DND-41 (cell line): ENCODE measurements around the gene LHFPL2.

ENCODE experiments used
- ATAC-seq: fragments of 200-7000 bp; cut with Tn5 transposase; 3 replicates; pipeline ENCODE4 v1.9.1; 2021; ENCODE audit warnings: low read depth; ENCODE audit not compliant: insufficient read depth
- DNase-seq: peaks from one replicate; pipeline ENCODE4 v3.0.0-alpha.2; 2020
- H2AFZ ChIP-seq: 2 replicates; pipeline ENCODE4 v1.6.0; 2012; ENCODE audit warnings: low read depth, low read length
- H3K27ac ChIP-seq: 2 replicates; pipeline ENCODE4 v1.5.1; 2012; ENCODE audit warnings: low read length, inconsistent platforms
- H3K27me3 ChIP-seq: fragments of 200-600 bp; sonication (generic); 2 replicates; pipeline ENCODE4 v1.6.0; 2012; ENCODE audit warnings: low read length, mild to moderate bottlenecking, inconsistent platforms; ENCODE audit not compliant: insufficient read depth, poor library complexity
- H3K36me3 ChIP-seq: 2 replicates; pipeline ENCODE4 v1.5.1; 2012; ENCODE audit warnings: low read length, inconsistent platforms; ENCODE audit not compliant: insufficient read depth
- H3K4me1 ChIP-seq: 2 replicates; pipeline ENCODE4 v1.5.1; 2012; ENCODE audit warnings: mild to moderate bottlenecking, low read length; ENCODE audit not compliant: insufficient read depth
- H3K4me2 ChIP-seq: 2 replicates; pipeline ENCODE4 v1.6.0; 2012; ENCODE audit warnings: mild to moderate bottlenecking, moderate library complexity, low read length, inconsistent platforms; ENCODE audit not compliant: insufficient read depth
- H3K4me3 ChIP-seq, 2 experiments: fragments of 200-600 bp in 1 of 2; shearing (Covaris generic) in 1 of 2; 2 replicates each; pipeline ENCODE4 v1.5.1; 2012 to 2016; ENCODE audit warnings: inconsistent platforms in 2 of 2, low read length in 2 of 2, mild to moderate bottlenecking in 2 of 2, low read depth in 1 of 2, moderate library complexity in 1 of 2
- H3K79me2 ChIP-seq: 2 replicates; pipeline ENCODE4 v1.6.0; 2012; ENCODE audit warnings: low read length, inconsistent platforms; ENCODE audit not compliant: insufficient read depth
- H3K9ac ChIP-seq: 2 replicates; pipeline ENCODE4 v1.6.0; 2012; ENCODE audit warnings: low read depth, mild to moderate bottlenecking, inconsistent platforms, low read length, moderate library complexity
- H3K9me3 ChIP-seq: 2 replicates; pipeline ENCODE4 v1.5.1; 2012; ENCODE audit warnings: low read length, moderate library complexity, mild to moderate bottlenecking, inconsistent platforms; ENCODE audit not compliant: insufficient read depth, severe bottlenecking
- H4K20me1 ChIP-seq: 2 replicates; pipeline ENCODE4 v1.6.0; 2012; ENCODE audit warnings: low read length; ENCODE audit not compliant: insufficient read depth
- EZH2 ChIP-seq: IDR thresholded peaks from 3 replicates; pipeline ENCODE4 v1.6.1; 2012; ENCODE audit warnings: borderline replicate concordance, low read depth, mild to moderate bottlenecking, moderate library complexity, low read length, inconsistent platforms; ENCODE audit not compliant: severe bottlenecking
- TF ChIP-seq, protein P1 (sequence below): IDR thresholded peaks from 2 replicates; pipeline ENCODE4 v1.5.1; 2012; ENCODE audit warnings: borderline replicate concordance, low read length, moderate library complexity, mild to moderate bottlenecking; ENCODE audit not compliant: poor library complexity, severe bottlenecking; ENCODE audit errors: extremely low read depth

The LHFPL2 gene

DNA sequence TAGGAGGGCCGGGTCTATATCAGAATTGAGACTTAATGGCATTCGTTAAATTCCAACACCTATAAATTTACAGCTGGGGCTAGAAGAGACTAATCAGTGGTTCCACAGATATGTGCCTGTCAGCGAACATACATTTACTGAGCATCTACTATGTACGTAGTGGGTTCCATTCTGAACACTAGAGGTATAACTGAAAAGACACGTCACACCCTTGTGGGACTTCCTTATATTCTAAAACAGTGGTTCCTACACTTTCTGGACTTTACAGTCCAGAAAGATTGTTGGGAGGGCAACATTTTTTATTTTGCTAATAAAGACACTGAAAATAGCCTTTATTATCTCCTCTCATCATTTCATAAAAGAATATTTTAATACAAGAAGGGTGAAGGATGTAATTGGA, 147.7 kb downstream of the LHFPL2 start:
- H3K4me3 ChIP-seq = no peak overlapping the region
- no peaks in the 10 kb centered on the region for H3K36me3 ChIP-seq
- DNase-seq = no peak
- no peak overlapping the region for H3K27ac ChIP-seq
- H3K4me1 ChIP-seq = no peaks in the 10 kb centered on the region
- no peak for ATAC-seq
- H3K9me3 ChIP-seq = no peaks in the 10 kb centered on the region
- no peak overlapping the region for H3K9ac ChIP-seq
- TF ChIP-seq, protein P1, sequence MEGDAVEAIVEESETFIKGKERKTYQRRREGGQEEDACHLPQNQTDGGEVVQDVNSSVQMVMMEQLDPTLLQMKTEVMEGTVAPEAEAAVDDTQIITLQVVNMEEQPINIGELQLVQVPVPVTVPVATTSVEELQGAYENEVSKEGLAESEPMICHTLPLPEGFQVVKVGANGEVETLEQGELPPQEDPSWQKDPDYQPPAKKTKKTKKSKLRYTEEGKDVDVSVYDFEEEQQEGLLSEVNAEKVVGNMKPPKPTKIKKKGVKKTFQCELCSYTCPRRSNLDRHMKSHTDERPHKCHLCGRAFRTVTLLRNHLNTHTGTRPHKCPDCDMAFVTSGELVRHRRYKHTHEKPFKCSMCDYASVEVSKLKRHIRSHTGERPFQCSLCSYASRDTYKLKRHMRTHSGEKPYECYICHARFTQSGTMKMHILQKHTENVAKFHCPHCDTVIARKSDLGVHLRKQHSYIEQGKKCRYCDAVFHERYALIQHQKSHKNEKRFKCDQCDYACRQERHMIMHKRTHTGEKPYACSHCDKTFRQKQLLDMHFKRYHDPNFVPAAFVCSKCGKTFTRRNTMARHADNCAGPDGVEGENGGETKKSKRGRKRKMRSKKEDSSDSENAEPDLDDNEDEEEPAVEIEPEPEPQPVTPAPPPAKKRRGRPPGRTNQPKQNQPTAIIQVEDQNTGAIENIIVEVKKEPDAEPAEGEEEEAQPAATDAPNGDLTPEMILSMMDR = no peak
- TF ChIP-seq EZH2 = no peak
- no peak overlapping the region for H2AFZ ChIP-seq
- no peaks in the 10 kb centered on the region for H4K20me1 ChIP-seq
- peaks cover 4% of the 10 kb centered on the region for H3K27me3 ChIP-seq
- no peak overlapping the region for H3K4me2 ChIP-seq
- no peaks in the 10 kb centered on the region for H3K79me2 ChIP-seq

DNA sequence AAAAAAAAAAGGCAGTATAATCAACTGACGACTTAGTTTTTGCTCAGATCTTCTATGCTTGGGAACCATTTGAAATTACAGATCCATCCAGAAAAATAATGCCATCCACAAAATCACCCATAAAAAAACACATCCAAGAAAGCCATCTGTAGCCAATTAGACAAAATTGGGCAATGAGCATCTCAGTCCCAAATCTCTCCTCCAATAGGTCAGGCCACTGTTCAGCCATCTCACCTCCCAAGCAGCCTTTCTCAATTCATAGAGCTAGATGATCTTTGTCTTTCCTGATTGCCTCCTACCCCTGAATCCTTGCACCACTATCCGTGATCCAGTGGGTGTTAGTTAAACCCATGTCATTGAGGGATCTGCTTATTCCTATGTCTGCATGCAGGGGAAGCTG, 148.5 kb downstream of the LHFPL2 start:
- Histone ChIP-seq H3K79me2 (no peaks in the 10 kb centered on the region), H3K9ac (no peak overlapping the region), H3K4me2 (no peak overlapping the region), H4K20me1 (no peaks in the 10 kb centered on the region), H3K36me3 (no peaks in the 10 kb centered on the region), H2AFZ (no peak overlapping the region), H3K27ac (no peak overlapping the region), H3K4me3 (no peak overlapping the region), H3K4me1 (no peaks in the 10 kb centered on the region), H3K9me3 (no peaks in the 10 kb centered on the region), H3K27me3 (peaks cover 4% of the 10 kb centered on the region)
- DNase-seq (no peak), ATAC-seq (no peak)
- no peak for TF ChIP-seq EZH2
- TF ChIP-seq, protein P1 = no peak

DNA sequence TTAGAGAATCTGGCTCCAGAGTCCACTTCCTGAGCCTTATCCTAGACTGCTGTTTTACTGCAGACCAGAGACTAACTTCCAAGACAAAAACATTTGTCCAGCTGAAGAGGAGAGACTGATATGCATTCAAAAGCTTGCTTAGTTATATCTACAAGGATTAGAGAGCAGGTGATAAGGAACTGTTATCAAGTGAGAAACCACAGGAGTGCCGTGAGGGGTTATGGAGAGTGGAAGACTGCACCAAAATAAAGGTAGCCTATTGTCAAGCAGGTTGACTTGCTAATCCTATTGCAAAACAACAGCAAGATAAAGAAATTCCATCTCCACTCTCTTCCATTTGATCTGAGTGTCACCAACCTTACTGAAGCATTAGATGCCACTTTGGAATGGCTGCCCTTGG, 149.1 kb downstream of the LHFPL2 start:
- Histone ChIP-seq H3K4me1 (no peaks in the 10 kb centered on the region), H3K27ac (no peak overlapping the region), H3K79me2 (no peaks in the 10 kb centered on the region), H3K4me2 (no peak overlapping the region), H3K27me3 (peaks cover 4% of the 10 kb centered on the region), H3K9ac (no peak overlapping the region), H2AFZ (no peak overlapping the region), H3K9me3 (no peaks in the 10 kb centered on the region), H3K4me3 (no peak overlapping the region), H3K36me3 (no peaks in the 10 kb centered on the region), H4K20me1 (no peaks in the 10 kb centered on the region)
- DNase-seq = no peak
- no peak for ATAC-seq
- TF ChIP-seq, protein P1 = no peak
- TF ChIP-seq EZH2 = no peak
